UCSD-AML1 (cell line): Measurements from ENCODE around the gene C4orf51.

ENCODE experiments used
- DNase-seq: peaks from one replicate; lab custom pipeline; 2025; ENCODE audit not compliant: unreplicated experiment; lab: John Stamatoyannopoulos, UW

Gene C4orf51

GRCh38 chr4:145755802-145756201 is 75.9 kb downstream of the C4orf51 start:
- DNase-seq, result no peak

GRCh38 chr4:145756244-145756643 is 76.3 kb downstream of the C4orf51 start:
- DNase-seq, result no peak

GRCh38 chr4:145757188-145757587 is 77.2 kb downstream of the C4orf51 start:
- DNase-seq, result no peak

GRCh38 chr4:145760176-145760575 is 80.2 kb downstream of the C4orf51 start:
- DNase-seq, result no peak

- no peak for DNase-seq
Measured at GRCh38 chr4:145760961-145761929, 81.3 kb downstream of the C4orf51 start.

- DNase-seq, result no peak
Measured at GRCh38 chr4:145762719-145763118, 82.8 kb downstream of the C4orf51 start.

GRCh38 chr4:145763399-145763798 is 83.5 kb downstream of the C4orf51 start:
- no peak for DNase-seq

GRCh38 chr4:145766273-145766672 is 86.3 kb downstream of the C4orf51 start:
- no peak for DNase-seq

- no peak for DNase-seq
Measured at GRCh38 chr4:145769450-145770037, 89.6 kb downstream of the C4orf51 start.

GRCh38 chr4:145770124-145770523 is 90.2 kb downstream of the C4orf51 start:
- DNase-seq, result no peak

- no peak for DNase-seq
Measured at GRCh38 chr4:145772347-145772746, 92.4 kb downstream of the C4orf51 start.

- no peak for DNase-seq
Measured at GRCh38 chr4:145773581-145774234, 93.8 kb downstream of the C4orf51 start.

GRCh38 chr4:145774473-145774872 is 94.5 kb downstream of the C4orf51 start:
- no peak for DNase-seq

GRCh38 chr4:145775406-145775805 is 95.5 kb downstream of the C4orf51 start:
- no peak for DNase-seq

- DNase-seq, result no peak
Measured at GRCh38 chr4:145776208-145776607, 96.3 kb downstream of the C4orf51 start.

- no peak for DNase-seq
Measured at GRCh38 chr4:145779319-145779801, 99.4 kb downstream of the C4orf51 start.

GRCh38 chr4:145781351-145781750 is 101.4 kb downstream of the C4orf51 start:
- no peak for DNase-seq
